ENCODE data around the gene CLDN34. TPM values are rescaled to one million over a fixed set of nuclear protein-coding genes. Genes with fewer than 3 reads are reported as not detected.

The CLDN34 gene
- total and polyA plus RNA-seq, 2 experiments from 2014 or later, result not detected

DNA sequence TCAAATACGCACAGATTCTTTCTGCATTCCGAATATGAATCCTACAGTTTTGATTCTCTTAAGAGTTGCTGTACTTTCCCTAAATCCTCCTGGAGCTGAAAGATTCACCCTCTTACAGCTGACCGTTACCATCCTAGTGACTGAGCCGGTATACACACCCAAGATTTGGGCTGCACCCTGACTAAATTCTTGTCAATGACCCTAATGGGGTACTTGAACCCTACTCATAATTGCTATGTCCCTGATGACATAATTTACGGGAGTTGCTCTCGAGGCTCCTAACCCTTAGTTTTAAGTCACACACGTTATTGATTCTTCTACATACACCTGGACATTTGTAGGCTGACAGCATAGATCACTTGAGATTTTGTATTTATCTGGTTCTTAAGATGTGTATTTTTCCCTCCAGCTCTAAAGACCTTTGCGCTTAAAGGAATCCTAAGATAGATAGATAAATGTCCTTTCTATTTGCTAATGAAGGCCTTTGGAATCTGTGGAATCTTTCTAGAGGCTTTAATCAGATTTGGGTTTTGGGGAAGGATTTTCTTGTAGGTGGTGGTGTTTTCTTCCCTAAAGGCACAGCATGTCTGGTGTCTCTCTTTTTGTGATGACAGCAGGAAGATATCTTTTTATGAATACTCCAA is 37.8 kb downstream of the CLDN34 start (continued):
- TF ChIP-seq CREB1 (CRISPR knock-in tag; IDR thresholded peaks at IDR 0.05; ENCODE audit: low read depth), result no peak

DNA sequence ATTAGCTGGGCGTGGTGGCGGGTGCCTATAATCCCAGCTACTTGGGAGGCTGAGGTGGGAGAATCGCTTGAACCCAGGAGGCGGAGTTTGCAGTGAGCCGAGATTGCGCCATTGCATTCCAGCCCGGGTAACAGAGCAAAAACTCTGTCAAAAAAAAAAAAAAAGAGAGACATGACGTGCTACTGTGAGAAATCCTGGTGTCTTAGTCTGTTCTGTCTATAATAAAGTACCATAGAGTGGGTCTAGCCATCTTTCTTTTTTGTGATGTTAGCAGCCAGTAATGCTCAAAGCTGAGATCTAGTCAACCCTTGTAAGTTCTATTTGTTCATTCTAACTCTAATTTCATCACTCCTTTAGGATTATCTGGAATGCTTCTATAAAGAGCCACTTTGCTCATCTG is 38.9 kb downstream of the CLDN34 start:
- no peak overlapping the region for H2AFZ ChIP-seq
- no peaks in the 10 kb centered on the region for H3K36me3 Mint-ChIP-seq (ENCODE audit: low read depth)
- no peak overlapping the region for H3K4me2 ChIP-seq
- peaks cover 15% of the 10 kb centered on the region for H3K4me1 ChIP-seq (ENCODE audit: insufficient read depth)
- no peak overlapping the region for H3K27ac ChIP-seq (ENCODE audit: low read depth)
- no peaks in the 10 kb centered on the region for H3K79me2 ChIP-seq (replicated peaks; ENCODE audit: insufficient read depth)
- H3K9me3 Mint-ChIP-seq, result peaks cover 4% of the 10 kb centered on the region; the same call in 2 of the 3 replicates
- no peak overlapping the region for H3K4me3 Mint-ChIP-seq
- no peaks in the 10 kb centered on the region for H3K27me3 ChIP-seq (ENCODE audit: insufficient read depth)
- H3K27ac Mint-ChIP-seq, result no peak overlapping the region
- no peak overlapping the region for H3K4me3 ChIP-seq
- H3K27me3 Mint-ChIP-seq (ENCODE audit: insufficient read depth, low read depth, poor library complexity), result peaks cover 2% of the 10 kb centered on the region
- TF ChIP-seq NANOG (IDR thresholded peaks at IDR 0.05; ENCODE audit: borderline replicate concordance), result no peak
- TF ChIP-seq ZNF331 (CRISPR knock-in tag; IDR thresholded peaks at IDR 0.05; ENCODE audit: low read depth), result no peak
- no peak for TF ChIP-seq JUNB (IDR thresholded peaks at IDR 0.05; ENCODE audit: unreplicated experiment)
- TF ChIP-seq, protein P1, sequence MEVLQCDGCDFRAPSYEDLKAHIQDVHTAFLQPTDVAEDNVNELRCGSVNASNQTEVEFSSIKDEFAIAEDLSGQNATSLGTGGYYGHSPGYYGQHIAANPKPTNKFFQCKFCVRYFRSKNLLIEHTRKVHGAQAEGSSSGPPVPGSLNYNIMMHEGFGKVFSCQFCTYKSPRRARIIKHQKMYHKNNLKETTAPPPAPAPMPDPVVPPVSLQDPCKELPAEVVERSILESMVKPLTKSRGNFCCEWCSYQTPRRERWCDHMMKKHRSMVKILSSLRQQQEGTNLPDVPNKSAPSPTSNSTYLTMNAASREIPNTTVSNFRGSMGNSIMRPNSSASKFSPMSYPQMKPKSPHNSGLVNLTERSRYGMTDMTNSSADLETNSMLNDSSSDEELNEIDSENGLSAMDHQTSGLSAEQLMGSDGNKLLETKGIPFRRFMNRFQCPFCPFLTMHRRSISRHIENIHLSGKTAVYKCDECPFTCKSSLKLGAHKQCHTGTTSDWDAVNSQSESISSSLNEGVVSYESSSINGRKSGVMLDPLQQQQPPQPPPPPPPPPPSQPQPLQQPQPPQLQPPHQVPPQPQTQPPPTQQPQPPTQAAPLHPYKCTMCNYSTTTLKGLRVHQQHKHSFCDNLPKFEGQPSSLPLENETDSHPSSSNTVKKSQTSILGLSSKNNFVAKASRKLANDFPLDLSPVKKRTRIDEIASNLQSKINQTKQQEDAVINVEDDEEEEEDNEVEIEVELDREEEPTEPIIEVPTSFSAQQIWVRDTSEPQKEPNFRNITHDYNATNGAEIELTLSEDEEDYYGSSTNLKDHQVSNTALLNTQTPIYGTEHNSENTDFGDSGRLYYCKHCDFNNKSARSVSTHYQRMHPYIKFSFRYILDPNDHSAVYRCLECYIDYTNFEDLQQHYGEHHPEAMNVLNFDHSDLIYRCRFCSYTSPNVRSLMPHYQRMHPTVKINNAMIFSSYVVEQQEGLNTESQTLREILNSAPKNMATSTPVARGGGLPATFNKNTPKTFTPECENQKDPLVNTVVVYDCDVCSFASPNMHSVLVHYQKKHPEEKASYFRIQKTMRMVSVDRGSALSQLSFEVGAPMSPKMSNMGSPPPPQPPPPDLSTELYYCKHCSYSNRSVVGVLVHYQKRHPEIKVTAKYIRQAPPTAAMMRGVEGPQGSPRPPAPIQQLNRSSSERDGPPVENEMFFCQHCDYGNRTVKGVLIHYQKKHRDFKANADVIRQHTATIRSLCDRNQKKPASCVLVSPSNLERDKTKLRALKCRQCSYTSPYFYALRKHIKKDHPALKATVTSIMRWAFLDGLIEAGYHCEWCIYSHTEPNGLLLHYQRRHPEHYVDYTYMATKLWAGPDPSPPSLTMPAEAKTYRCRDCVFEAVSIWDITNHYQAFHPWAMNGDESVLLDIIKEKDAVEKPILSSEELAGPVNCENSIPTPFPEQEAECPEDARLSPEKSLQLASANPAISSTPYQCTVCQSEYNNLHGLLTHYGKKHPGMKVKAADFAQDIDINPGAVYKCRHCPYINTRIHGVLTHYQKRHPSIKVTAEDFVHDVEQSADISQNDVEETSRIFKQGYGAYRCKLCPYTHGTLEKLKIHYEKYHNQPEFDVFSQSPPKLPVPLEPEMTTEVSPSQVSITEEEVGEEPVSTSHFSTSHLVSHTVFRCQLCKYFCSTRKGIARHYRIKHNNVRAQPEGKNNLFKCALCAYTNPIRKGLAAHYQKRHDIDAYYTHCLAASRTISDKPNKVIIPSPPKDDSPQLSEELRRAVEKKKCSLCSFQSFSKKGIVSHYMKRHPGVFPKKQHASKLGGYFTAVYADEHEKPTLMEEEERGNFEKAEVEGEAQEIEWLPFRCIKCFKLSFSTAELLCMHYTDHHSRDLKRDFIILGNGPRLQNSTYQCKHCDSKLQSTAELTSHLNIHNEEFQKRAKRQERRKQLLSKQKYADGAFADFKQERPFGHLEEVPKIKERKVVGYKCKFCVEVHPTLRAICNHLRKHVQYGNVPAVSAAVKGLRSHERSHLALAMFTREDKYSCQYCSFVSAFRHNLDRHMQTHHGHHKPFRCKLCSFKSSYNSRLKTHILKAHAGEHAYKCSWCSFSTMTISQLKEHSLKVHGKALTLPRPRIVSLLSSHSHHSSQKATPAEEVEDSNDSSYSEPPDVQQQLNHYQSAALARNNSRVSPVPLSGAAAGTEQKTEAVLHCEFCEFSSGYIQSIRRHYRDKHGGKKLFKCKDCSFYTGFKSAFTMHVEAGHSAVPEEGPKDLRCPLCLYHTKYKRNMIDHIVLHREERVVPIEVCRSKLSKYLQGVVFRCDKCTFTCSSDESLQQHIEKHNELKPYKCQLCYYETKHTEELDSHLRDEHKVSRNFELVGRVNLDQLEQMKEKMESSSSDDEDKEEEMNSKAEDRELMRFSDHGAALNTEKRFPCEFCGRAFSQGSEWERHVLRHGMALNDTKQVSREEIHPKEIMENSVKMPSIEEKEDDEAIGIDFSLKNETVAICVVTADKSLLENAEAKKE (CRISPR knock-in tag; IDR thresholded peaks at IDR 0.05), result no peak
- TF ChIP-seq, protein P2, sequence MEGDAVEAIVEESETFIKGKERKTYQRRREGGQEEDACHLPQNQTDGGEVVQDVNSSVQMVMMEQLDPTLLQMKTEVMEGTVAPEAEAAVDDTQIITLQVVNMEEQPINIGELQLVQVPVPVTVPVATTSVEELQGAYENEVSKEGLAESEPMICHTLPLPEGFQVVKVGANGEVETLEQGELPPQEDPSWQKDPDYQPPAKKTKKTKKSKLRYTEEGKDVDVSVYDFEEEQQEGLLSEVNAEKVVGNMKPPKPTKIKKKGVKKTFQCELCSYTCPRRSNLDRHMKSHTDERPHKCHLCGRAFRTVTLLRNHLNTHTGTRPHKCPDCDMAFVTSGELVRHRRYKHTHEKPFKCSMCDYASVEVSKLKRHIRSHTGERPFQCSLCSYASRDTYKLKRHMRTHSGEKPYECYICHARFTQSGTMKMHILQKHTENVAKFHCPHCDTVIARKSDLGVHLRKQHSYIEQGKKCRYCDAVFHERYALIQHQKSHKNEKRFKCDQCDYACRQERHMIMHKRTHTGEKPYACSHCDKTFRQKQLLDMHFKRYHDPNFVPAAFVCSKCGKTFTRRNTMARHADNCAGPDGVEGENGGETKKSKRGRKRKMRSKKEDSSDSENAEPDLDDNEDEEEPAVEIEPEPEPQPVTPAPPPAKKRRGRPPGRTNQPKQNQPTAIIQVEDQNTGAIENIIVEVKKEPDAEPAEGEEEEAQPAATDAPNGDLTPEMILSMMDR (conservative IDR thresholded peaks at IDR 0.05; ENCODE audit: low read depth in 2 of 2), result no peak
- TF ChIP-seq CREB1 (CRISPR knock-in tag; IDR thresholded peaks at IDR 0.05; ENCODE audit: low read depth), result no peak
- TF ChIP-seq, protein P3, sequence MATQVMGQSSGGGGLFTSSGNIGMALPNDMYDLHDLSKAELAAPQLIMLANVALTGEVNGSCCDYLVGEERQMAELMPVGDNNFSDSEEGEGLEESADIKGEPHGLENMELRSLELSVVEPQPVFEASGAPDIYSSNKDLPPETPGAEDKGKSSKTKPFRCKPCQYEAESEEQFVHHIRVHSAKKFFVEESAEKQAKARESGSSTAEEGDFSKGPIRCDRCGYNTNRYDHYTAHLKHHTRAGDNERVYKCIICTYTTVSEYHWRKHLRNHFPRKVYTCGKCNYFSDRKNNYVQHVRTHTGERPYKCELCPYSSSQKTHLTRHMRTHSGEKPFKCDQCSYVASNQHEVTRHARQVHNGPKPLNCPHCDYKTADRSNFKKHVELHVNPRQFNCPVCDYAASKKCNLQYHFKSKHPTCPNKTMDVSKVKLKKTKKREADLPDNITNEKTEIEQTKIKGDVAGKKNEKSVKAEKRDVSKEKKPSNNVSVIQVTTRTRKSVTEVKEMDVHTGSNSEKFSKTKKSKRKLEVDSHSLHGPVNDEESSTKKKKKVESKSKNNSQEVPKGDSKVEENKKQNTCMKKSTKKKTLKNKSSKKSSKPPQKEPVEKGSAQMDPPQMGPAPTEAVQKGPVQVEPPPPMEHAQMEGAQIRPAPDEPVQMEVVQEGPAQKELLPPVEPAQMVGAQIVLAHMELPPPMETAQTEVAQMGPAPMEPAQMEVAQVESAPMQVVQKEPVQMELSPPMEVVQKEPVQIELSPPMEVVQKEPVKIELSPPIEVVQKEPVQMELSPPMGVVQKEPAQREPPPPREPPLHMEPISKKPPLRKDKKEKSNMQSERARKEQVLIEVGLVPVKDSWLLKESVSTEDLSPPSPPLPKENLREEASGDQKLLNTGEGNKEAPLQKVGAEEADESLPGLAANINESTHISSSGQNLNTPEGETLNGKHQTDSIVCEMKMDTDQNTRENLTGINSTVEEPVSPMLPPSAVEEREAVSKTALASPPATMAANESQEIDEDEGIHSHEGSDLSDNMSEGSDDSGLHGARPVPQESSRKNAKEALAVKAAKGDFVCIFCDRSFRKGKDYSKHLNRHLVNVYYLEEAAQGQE (IDR thresholded peaks at IDR 0.05; ENCODE audit: unreplicated experiment), result no peak
- TF ChIP-seq, protein P4, sequence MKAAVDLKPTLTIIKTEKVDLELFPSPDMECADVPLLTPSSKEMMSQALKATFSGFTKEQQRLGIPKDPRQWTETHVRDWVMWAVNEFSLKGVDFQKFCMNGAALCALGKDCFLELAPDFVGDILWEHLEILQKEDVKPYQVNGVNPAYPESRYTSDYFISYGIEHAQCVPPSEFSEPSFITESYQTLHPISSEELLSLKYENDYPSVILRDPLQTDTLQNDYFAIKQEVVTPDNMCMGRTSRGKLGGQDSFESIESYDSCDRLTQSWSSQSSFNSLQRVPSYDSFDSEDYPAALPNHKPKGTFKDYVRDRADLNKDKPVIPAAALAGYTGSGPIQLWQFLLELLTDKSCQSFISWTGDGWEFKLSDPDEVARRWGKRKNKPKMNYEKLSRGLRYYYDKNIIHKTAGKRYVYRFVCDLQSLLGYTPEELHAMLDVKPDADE (IDR thresholded peaks at IDR 0.05), result no peak
- TF ChIP-seq POLR2AphosphoS5 (IDR thresholded peaks at IDR 0.05; ENCODE audit: low read depth), result no peak
- TF ChIP-seq EZH2 (IDR thresholded peaks at IDR 0.05; ENCODE audit: low read depth, unreplicated experiment), result no peak
- H3F3A ChIP-seq (replicated peaks; ENCODE audit: low read depth), result peaks cover 7% of the 10 kb centered on the region; the same call in 1 of the 2 replicates
- no peaks in the 10 kb centered on the region for H3K9me2 ChIP-seq (ENCODE audit: insufficient read depth)
- ATAC-seq, result no peak
- H4K20me1 ChIP-seq (replicated peaks; ENCODE audit: insufficient read depth), result no peaks in the 10 kb centered on the region
- H3K36me3 ChIP-seq (ENCODE audit: insufficient read depth), result no peaks in the 10 kb centered on the region
- peaks cover 21% of the 10 kb centered on the region for H3K4me1 Mint-ChIP-seq
- no peak for DNase-seq (ENCODE audit: low spot score)
